Heart left ventricle (tissue), 13 donors: ENCODE data around the gene DNASE2B.

Experiments used
- POLR2A ChIP-seq, 2 donors: fragments of 450-650 bp; IDR thresholded peaks; one replicate each; pipeline ENCODE4 v1.6.1; 2017; ENCODE audit warnings: antibody characterized with exemption in 2 of 2, mild to moderate bottlenecking in 2 of 2, moderate library complexity in 2 of 2
- TF ChIP-seq, protein P1 (sequence below), 12 donors: fragments of 200-600 bp; sonication (generic) in 4 of 12; IDR thresholded peaks; one replicate each; pipeline versions ENCODE4 v1.5.0 to v1.8.0; 2018 to 2022; ENCODE audit warnings: antibody characterized with exemption in 12 of 12, mild to moderate bottlenecking in 5 of 12
- donor health status: ischemic (EF 13 %, LVEDD 7.1; RV severe dilation, severe dysfunction).
- donor health status: DM: no; HTN: yes; CAD: no.
- donor health status: DM: no; HTN: no; CAD: no.
- donor health status: ischemic (EF 25% LVEDD 6.9; RV normal size, moderate dysfunction).
- donor health status: ischemic (EF 25% LVEDD 5.7; RV mildly dilated, moderate dysfunction).
- donor health status: ischemic (EF 35%, LVEDD 5.7; RV mildly dilated, moderate dysfunction).
- donor health status: nonischemic (EF 11% LVEDD 7.7; RV severe dilation, severe dysfunction).
- donor health status: DM: yes; HTN: yes; CAD: no.
- donor health status: PGD.
- donor health status: ischemic (EF 29% LVEDD 5.4; RV normal size, mild dysfunction).
- donor health status: nonischemic (EF 23%, LVEDD 6.1; RV moderate dilation, normal function).

DNA sequence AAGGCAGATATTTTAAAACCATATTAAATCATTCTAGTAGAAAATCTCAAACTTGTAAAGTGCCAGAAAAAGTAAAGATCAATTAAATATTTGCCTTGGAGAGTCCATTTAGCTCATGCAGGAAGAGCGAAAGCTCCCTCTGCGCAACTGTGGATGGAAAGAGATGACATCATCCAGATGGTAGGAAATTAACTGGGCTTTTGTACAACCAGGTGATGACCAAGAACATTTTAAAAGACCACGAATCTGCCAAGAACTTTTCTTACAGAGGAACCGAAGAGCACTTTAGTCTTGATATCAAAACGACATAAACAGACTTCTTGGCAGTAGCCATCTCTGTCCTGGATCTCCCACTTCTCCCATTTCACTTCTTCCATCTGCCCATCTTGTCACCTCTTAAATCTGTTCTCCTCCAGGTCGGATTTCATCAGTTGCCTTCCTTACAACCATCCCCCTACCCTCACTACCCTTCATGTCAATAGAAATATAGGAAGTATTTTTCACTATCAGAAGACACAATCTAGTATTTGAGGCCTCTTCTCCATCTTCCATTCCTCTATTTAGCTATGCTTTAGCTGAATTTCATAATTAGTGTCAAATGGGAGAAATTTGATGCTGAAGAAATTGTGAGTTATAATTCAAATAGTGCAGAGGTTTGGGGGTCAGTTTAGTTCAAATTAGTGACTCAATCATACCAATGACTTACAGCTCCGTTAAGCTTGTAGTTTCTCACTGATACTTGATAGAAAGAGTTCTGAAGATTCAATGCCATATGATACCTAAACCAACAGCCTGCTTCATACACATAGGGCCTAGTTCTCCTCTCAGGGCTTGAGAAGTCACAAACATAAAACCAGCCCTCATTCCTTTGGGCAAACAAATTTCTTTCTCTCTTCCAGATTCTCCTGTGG lies 22.0 kb upstream of the DNASE2B start:
- TF ChIP-seq, protein P1, sequence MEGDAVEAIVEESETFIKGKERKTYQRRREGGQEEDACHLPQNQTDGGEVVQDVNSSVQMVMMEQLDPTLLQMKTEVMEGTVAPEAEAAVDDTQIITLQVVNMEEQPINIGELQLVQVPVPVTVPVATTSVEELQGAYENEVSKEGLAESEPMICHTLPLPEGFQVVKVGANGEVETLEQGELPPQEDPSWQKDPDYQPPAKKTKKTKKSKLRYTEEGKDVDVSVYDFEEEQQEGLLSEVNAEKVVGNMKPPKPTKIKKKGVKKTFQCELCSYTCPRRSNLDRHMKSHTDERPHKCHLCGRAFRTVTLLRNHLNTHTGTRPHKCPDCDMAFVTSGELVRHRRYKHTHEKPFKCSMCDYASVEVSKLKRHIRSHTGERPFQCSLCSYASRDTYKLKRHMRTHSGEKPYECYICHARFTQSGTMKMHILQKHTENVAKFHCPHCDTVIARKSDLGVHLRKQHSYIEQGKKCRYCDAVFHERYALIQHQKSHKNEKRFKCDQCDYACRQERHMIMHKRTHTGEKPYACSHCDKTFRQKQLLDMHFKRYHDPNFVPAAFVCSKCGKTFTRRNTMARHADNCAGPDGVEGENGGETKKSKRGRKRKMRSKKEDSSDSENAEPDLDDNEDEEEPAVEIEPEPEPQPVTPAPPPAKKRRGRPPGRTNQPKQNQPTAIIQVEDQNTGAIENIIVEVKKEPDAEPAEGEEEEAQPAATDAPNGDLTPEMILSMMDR (IDR thresholded peaks at IDR 0.05): no peak
- no peak for TF ChIP-seq POLR2A (IDR thresholded peaks at IDR 0.05)
